Stimulated activated CD4-positive, alpha-beta T cell treated with anti-CD3 and anti-CD28 coated beads, TNF-alpha, amount 100 ng/mL, for 24 hours (primary cell): ENCODE measurements around the gene JAML.

Experiments
- DNase-seq, 3 experiments: peaks; one replicate each; pipeline ENCODE4 v3.0.0-alpha.2; 2020; ENCODE audit warnings: low read depth in 3 of 3

The JAML gene

DNA sequence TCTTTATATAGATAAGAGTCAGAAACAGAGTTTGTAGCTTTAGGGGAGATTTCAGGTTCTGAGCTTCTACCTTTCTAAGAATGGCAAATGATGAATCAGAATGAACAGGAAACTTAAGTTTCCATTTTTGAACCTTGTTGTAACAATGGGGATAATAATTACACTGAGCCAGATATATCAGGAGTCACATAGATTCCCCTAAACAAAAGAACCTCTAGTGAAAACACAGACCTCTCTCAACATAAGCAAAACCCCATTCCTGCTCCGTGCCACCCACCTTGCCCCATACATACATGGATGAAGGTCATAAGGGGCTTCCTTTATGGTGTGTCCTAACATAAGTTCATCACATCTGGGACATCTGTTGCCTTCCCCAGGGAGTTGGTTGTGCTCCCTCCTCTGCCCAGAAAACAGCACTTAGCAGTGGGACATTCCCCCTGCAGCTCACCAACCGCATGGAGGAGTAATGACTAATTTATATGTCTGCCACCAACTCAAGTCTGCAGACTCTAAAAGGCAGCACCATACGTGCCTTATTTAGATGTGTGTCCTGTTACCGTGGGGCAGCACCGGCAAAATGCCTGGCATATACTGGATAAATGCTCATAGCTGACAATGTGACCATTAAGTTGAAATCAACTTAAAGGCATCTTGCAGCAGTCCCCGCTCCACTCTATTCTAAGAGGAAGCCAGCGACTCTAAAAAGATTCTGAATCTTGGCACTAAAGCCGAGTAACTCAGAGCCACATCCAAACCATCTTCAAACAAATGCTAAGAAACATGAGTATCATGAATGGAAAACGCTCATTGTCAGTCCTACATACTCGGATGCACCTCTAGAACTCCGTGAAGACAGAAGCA, 8.0 kb downstream of the JAML start:
- peak; percentile 37 to 60 (median 49) for DNase-seq

GRCh38 chr11:118215765-118216164, 9.0 kb downstream of the JAML start:
- no peak for DNase-seq

- no peak for DNase-seq
Observed at GRCh38 chr11:118215262-118215661, 9.5 kb downstream of the JAML start.

GRCh38 chr11:118214210-118214914, 10.4 kb downstream of the JAML start:
- DNase-seq = no peak

DNA sequence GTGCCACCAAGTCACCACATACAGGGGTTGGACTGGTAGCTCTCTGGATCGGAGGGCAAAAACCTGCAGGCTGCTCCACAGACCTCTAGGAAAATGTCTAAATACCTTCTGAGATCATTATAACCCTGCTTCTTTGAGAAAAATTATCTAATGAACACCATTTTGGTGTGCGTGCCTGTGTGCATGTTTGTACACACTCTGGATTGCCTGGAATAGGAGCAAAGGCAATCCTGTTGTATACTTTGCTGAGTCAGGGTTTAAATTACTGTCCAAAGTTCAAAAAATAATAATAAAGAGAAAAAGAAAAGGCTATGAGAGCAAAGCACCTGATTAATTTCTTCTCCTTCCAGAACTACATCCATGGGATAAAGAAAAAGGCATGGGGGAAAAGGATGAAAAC, 11.0 kb downstream of the JAML start:
- DNase-seq = no peak

GRCh38 chr11:118213201-118213600, 11.6 kb downstream of the JAML start:
- DNase-seq = no peak

GRCh38 chr11:118212781-118213191, 12.0 kb downstream of the JAML start:
- DNase-seq = no peak

DNA sequence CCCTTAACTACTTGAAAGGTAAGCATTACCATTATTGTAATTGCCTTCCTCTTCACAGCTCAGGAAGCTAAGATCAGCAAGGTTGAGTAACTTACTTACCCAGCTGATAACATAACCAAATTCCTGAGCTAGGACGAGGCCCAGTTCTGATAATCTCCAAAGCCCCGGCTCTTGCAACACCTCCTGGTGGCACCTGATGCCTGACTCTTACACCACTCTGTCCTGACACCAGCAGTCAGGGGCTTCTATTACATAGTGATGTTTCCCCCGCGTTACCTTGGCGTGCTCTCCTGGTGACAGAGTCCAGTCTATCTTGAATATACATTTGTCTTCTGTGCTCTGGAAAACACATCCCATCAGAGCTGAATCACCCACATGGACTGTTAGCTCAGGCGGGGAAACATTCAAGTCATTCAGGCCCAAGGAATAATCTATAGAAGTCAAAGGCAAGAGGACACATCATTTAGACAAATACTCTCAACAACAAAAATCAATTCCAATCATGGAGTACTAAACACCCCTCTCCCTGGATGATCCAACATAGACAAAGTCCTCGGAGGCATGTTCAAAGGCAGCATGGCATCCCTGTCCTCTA, 12.6 kb downstream of the JAML start:
- DNase-seq = no peak

- DNase-seq = no peak
Observed at GRCh38 chr11:118211006-118211405, 13.8 kb downstream of the JAML start.

GRCh38 chr11:118210323-118210722, 14.5 kb downstream of the JAML start:
- DNase-seq = no peak

DNA sequence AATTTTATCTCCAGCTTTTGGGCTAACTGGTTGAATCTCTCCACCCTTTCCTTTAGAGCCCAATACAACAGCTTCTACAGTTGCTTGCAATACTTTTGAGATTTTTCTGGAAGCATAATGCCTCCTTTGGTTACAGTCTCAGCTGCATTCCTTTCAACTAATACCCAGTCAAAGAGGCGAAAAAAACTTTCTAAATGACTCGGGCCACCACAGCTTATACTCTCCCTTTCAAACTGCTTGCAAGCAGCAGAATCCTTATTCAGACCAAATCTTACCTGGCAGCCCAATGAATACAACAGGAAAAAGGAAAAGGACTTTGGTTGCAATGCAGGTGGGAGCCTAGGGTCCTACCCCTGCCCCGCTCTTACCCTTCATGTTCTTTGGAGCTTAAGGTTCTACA, 15.8 kb downstream of the JAML start:
- no peak for DNase-seq

GRCh38 chr11:118207079-118207478, 17.7 kb downstream of the JAML start:
- DNase-seq = no peak

DNA sequence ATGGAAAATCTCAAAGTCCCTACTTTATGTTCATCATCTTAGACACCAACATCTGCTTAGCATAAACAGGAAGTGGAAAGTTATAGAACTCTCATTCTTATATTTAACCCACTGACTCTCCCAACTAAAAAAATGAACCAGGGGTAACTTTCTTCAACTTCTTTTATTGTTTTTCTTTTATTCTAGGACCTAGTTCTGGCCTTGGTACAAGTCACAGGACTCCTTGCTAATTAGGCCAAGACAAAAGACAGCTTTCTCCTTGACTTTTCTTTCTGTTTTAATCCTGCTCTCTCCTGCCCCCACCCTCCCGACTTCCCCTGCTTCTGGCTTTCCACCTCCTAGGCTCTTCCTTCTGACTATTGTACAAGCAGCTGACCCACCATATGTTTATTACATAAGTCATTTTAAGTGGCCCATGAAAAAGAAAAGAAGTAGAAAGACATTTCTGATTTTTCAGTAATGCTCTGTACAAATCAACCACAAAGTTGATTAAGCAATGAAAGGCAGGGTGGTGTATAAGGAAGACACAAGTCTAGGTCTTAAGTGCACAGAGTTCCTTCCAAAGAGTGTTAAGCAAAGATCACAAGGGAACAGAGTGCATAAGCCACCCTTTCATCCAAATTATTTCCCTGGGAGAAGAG, 18.3 kb downstream of the JAML start:
- DNase-seq = no peak

- DNase-seq = no peak
Observed at GRCh38 chr11:118205606-118206378, 19.0 kb downstream of the JAML start.

- DNase-seq = peak in 1 of 3 experiments; percentile 62
Observed at GRCh38 chr11:118202599-118203422, 22.0 kb downstream of the JAML start.

DNA sequence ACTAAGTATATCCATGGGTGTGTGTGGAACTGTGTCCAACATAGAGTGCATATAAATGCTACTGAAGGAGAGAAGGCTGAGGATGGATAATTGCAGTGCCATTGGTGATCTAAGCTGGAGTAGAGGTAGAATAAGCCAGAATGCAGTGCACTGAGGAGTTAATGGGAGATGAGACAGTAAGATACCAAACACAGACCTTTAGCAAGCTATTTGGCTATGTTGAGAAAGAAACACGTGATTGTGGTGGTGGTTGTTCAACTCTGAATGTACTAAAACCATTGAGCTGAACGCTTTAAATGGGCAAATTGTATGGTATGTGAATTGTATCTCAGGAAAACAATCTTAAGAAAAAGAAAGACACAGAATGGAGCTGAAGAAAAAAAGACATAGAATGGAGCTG, 22.8 kb downstream of the JAML start:
- DNase-seq = no peak

DNA sequence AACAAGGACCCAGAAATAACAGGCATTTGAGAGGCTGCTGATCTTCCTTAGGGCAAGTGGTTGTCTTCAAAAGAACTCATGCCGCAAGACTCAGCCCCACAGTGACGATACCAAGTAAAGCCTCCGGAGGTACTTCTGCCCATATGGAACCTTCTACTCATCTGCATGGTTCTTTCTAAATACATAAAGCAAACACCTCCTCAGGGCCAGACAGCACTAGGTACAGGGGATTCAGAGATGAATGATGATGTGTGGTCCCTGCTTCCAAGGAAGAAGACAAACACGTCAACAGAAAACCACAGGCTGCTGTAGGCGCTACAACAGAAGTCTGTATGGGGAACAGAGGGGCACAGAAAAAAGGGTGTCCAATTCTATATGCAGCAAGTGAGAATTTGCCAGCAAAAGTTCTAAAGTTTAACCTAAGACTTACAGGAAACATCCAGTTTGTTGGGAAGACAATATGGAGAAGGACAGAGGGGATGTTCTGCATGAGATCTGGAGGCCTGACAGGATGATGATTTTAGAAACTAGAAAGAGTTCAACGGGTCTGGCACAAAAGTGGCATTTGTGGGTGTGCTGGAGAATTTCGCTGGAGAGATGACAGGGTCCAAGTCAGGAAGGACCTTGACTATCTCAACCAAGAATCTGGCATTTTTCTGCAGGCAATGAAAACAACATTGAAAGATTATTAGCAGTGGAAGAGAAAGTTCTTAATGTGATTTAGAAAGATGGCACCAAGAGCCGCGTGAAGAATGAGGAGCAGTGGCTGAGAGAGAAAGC, 23.7 kb downstream of the JAML start:
- DNase-seq = peak in 2 of 3 experiments; percentile 33 to 43

- DNase-seq = no peak
Observed at GRCh38 chr11:118200497-118200896, 24.3 kb downstream of the JAML start.

GRCh38 chr11:118199135-118199534, 25.7 kb downstream of the JAML start:
- DNase-seq = no peak

GRCh38 chr11:118198370-118198769, 26.4 kb downstream of the JAML start:
- DNase-seq = peak; percentile 73 to 85 (median 75)
